H1 (cell line): Measurements from ENCODE around the gene ADM2. TPM values are rescaled to one million over a fixed set of nuclear protein-coding genes. Genes with fewer than 3 reads are reported as not detected.

ENCODE experiments used
- CTCF ChIA-PET: fragments of 300-600 bp; sonication (Branson Sonifier 250); formaldehyde crosslinking; loops from one replicate; lab custom pipeline; 2021; ENCODE audit not compliant: partially characterized antibody; lab: Charles Lee
- POLR2A ChIA-PET: fragments of 300-600 bp; sonication (Branson Sonifier 250); formaldehyde crosslinking; loops from one replicate; lab custom pipeline; 2021; ENCODE audit warnings: inconsistent platforms; ENCODE audit not compliant: partially characterized antibody; lab: Charles Lee
- DNase-seq, 2 experiments: peaks; one replicate each; pipeline versions ENCODE4 v3.0.0 to v3.0.0-alpha.2; 2010 to 2022; ENCODE audit warnings: low spot score in 2 of 2, low read depth in 1 of 2, mixed read lengths in 1 of 2
- FAIRE-seq: peaks from 2 replicates; lab custom pipeline; 2011; peaks lifted over from hg19 to GRCh38; lab: Jason Lieb, UNC
- H2AFZ ChIP-seq: 2 replicates; pipeline ENCODE4 v1.8.1; 2012; ENCODE audit warnings: low read length, inconsistent platforms
- H2AK5ac ChIP-seq: 2 replicates; pipeline ENCODE4 v1.6.1; 2013; ENCODE audit warnings: low read depth, low read length
- H2BK120ac ChIP-seq: replicated peaks from 2 replicates; pipeline ENCODE3; 2013; ENCODE audit warnings: low read depth, low read length, inconsistent platforms
- H2BK12ac ChIP-seq: 2 replicates; pipeline ENCODE4 v1.6.1; 2013; ENCODE audit warnings: low read depth, low read length
- H2BK15ac ChIP-seq: 2 replicates; pipeline ENCODE4 v1.6.1; 2013; ENCODE audit warnings: low read length
- H2BK20ac ChIP-seq: 2 replicates; pipeline ENCODE4 v1.6.1; 2013; ENCODE audit warnings: low read length
- H2BK5ac ChIP-seq: 2 replicates; pipeline ENCODE4 v1.6.1; 2013; ENCODE audit warnings: low read depth, low read length
- H3K14ac ChIP-seq: 2 replicates; pipeline ENCODE4 v1.6.1; 2013; ENCODE audit warnings: inconsistent platforms; ENCODE audit not compliant: insufficient read length
- H3K18ac ChIP-seq: 2 replicates; pipeline ENCODE4 v1.6.1; 2013; ENCODE audit warnings: low read length; ENCODE audit errors: extremely low read depth
- H3K23ac ChIP-seq: 2 replicates; pipeline ENCODE4 v1.6.1; 2013; ENCODE audit warnings: inconsistent platforms; ENCODE audit not compliant: insufficient read length
- H3K23me2 ChIP-seq: 2 replicates; pipeline ENCODE4 v1.6.1; 2013; ENCODE audit warnings: low read depth, low read length
- H3K27ac ChIP-seq: 2 replicates; pipeline ENCODE4 v1.6.1; 2011; ENCODE audit warnings: low read depth, low read length, inconsistent platforms
- H3K27me3 ChIP-seq, 4 experiments: replicated peaks in 1 of 4; 1 replicate in 1 of 4; 2 replicates in 3 of 4; pipeline versions ENCODE4 v1.6.1 to v1.8.1; 2011 to 2013; ENCODE audit warnings: low read length in 3 of 4, mild to moderate bottlenecking in 3 of 4, inconsistent platforms in 2 of 4, mixed read lengths in 2 of 4, moderate library complexity in 1 of 4; ENCODE audit not compliant: control insufficient read depth in 3 of 4, insufficient read depth in 3 of 4; ENCODE audit errors: extremely low read depth in 1 of 4
- H3K36me3 ChIP-seq, 4 experiments: 2 replicates each; pipeline versions ENCODE4 v1.6.1 to v1.8.1; 2011 to 2013; ENCODE audit warnings: mild to moderate bottlenecking in 4 of 4, low read length in 3 of 4, moderate library complexity in 2 of 4, control low read depth in 1 of 4, inconsistent platforms in 1 of 4; ENCODE audit not compliant: insufficient read depth in 4 of 4, control insufficient read depth in 2 of 4
- H3K4ac ChIP-seq: replicated peaks from 2 replicates; pipeline ENCODE3; 2013; ENCODE audit warnings: low read length, low read depth, mixed read lengths, inconsistent platforms; ENCODE audit not compliant: insufficient read length
- H3K4me1 ChIP-seq, 4 experiments: replicated peaks in 1 of 4; 1 replicate in 1 of 4; 2 replicates in 3 of 4; pipeline versions ENCODE4 v1.6.1 to v1.8.1; 2011 to 2013; ENCODE audit warnings: low read length in 3 of 4, inconsistent platforms in 2 of 4, mixed read lengths in 1 of 4; ENCODE audit not compliant: insufficient read depth in 4 of 4, control insufficient read depth in 3 of 4
- H3K4me2 ChIP-seq, 2 experiments: 2 replicates each; pipeline versions ENCODE4 v1.6.1 to v1.8.1; 2011 to 2013; ENCODE audit warnings: low read depth in 2 of 2, low read length in 2 of 2, control low read depth in 1 of 2, inconsistent platforms in 1 of 2, mild to moderate bottlenecking in 1 of 2; ENCODE audit not compliant: insufficient read depth in 1 of 2
- H3K4me3 ChIP-seq, 4 experiments: fragments of 200-600, 300-600 bp in 1 of 4; sonication (generic), shearing (Covaris generic), sonication (Bioruptor Twin) in 1 of 4; 2 replicates each; pipeline versions ENCODE4 v1.5.1 to v1.8.1; 2011 to 2016; ENCODE audit warnings: low read length in 4 of 4, low read depth in 3 of 4, control low read depth in 2 of 4, inconsistent platforms in 2 of 4, mild to moderate bottlenecking in 2 of 4, mixed read lengths in 1 of 4, moderate library complexity in 1 of 4; ENCODE audit not compliant: insufficient read depth in 2 of 4; ENCODE audit errors: extremely low read depth in 1 of 4
- H3K56ac ChIP-seq: replicated peaks from 2 replicates; pipeline ENCODE3; 2013; ENCODE audit warnings: low read depth, mild to moderate bottlenecking, mixed read lengths, low read length, inconsistent platforms; ENCODE audit not compliant: insufficient read length
- H3K79me1 ChIP-seq: 2 replicates; pipeline ENCODE4 v1.6.1; 2013; ENCODE audit warnings: low read depth, low read length, control low read depth
- H3K79me2 ChIP-seq, 2 experiments: 2 replicates each; pipeline versions ENCODE4 v1.6.1 to v1.8.1; 2012 to 2013; ENCODE audit warnings: low read length in 2 of 2, mild to moderate bottlenecking in 2 of 2, inconsistent platforms in 1 of 2; ENCODE audit not compliant: insufficient read depth in 2 of 2, control insufficient read depth in 1 of 2
- H3K9ac ChIP-seq, 4 experiments: replicated peaks in 1 of 4; 1 replicate in 1 of 4; 2 replicates in 3 of 4; pipeline versions ENCODE4 v1.6.1 to v1.8.1; 2011 to 2013; ENCODE audit warnings: low read depth in 3 of 4, low read length in 3 of 4, control low read depth in 2 of 4, mild to moderate bottlenecking in 2 of 4, moderate library complexity in 2 of 4, inconsistent platforms in 1 of 4; ENCODE audit errors: extremely low read depth in 1 of 4
- H3K9me3 ChIP-seq, 2 experiments: 2 replicates each; pipeline versions ENCODE4 v1.6.1 to v1.8.1; 2012 to 2013; ENCODE audit warnings: mild to moderate bottlenecking in 2 of 2, moderate library complexity in 2 of 2, control low read depth in 1 of 2, inconsistent platforms in 1 of 2, low read depth in 1 of 2, low read length in 1 of 2, mixed read lengths in 1 of 2; ENCODE audit not compliant: insufficient read depth in 2 of 2
- H4K20me1 ChIP-seq, 2 experiments: replicated peaks in 1 of 2; 2 replicates each; pipeline versions ENCODE3 to v1.8.1; 2011 to 2013; ENCODE audit warnings: inconsistent platforms in 2 of 2, low read length in 2 of 2, mild to moderate bottlenecking in 1 of 2; ENCODE audit not compliant: insufficient read depth in 2 of 2, control insufficient read depth in 1 of 2
- H4K5ac ChIP-seq: 2 replicates; pipeline ENCODE4 v1.6.1; 2013; ENCODE audit warnings: low read length, low read depth, mixed read lengths, inconsistent platforms; ENCODE audit not compliant: insufficient read length
- H4K8ac ChIP-seq: 2 replicates; pipeline ENCODE4 v1.8.0; 2013; ENCODE audit warnings: mild to moderate bottlenecking, moderate library complexity, low read length, inconsistent platforms; ENCODE audit not compliant: insufficient read depth; ENCODE audit errors: extremely low read depth
- H4K91ac ChIP-seq: replicated peaks from 2 replicates; pipeline ENCODE3; 2013; ENCODE audit warnings: low read length, mixed read lengths, inconsistent platforms; ENCODE audit not compliant: insufficient read length
- GTF2F1 ChIP-seq: IDR thresholded peaks from 2 replicates; pipeline ENCODE4 v1.6.1; 2012; ENCODE audit warnings: low read depth, low read length, improper control_type of control experiment, borderline replicate concordance
- SIX5 ChIP-seq: IDR thresholded peaks from 2 replicates; pipeline ENCODE4 v1.6.1; 2011; ENCODE audit warnings: mild to moderate bottlenecking, low read depth, low read length
- YY1 ChIP-seq: IDR thresholded peaks from 2 replicates; pipeline ENCODE4 v1.6.1; 2011; ENCODE audit warnings: low read depth, mild to moderate bottlenecking, low read length
- WGBS, 2 experiments: shearing (Covaris generic) in 1 of 2; methylation state at CpG; one replicate each; pipeline versions ENCODE4 v1.1.6 to v1.1.7; 2013 to 2015; ENCODE audit warnings: low lambda C conversion rate in 2 of 2, mixed read lengths in 2 of 2, inconsistent platforms in 1 of 2, low coverage in 1 of 2, missing lambda C conversion rate in 1 of 2; ENCODE audit not compliant: insufficient replicate concordance in 2 of 2, insufficient coverage in 1 of 2, insufficient read length in 1 of 2; ENCODE audit errors: extremely low coverage in 1 of 2, missing lambda C conversion rate in 1 of 2; 5-methylcytosine and 5-hydroxymethylcytosine counted together
- polyA plus RNA-seq, 7 experiments: library from polyadenylated mRNA; depleted of rRNA in 3 of 7; stranded (reverse) in 5 of 7; unstranded in 2 of 7; fragments of >200 nt in 5 of 7; fragments of 200-250 nt in 2 of 7; gene quantifications; 1 replicate in 5 of 7; 2 replicates in 1 of 7; 4 replicates in 1 of 7; pipeline versions ENCODE4 v1.2.1 to v1.2.3, GENCODE V29; 2011 to 2013; ENCODE audit warnings: missing spikeins in 2 of 7, mixed read lengths in 2 of 7
- total RNA-seq: library from RNA; stranded (reverse); fragmentation: NEBNext Ultra II Directional; extraction: Animal tissue kit (Norgen Biotek cat#: 25700); gene quantifications from 2 replicates; pipeline ENCODE4 v1.2.1, GENCODE V29; 2021

The ADM2 gene
- total and polyA plus RNA-seq, 2 of the 8 experiments (the other 6 are each of a cell fraction or from before 2014, with no cell fraction given), result 3.3 to 7.5 TPM

- H3K79me2 ChIP-seq, result no peaks in the 10 kb centered on the region
- H2BK120ac ChIP-seq, result no peak overlapping the region
- H3K27me3 ChIP-seq, result no peaks in the 10 kb centered on the region
- H2AFZ ChIP-seq, result no peak overlapping the region
- H2AK5ac ChIP-seq, result no peak overlapping the region
- no peak overlapping the region for H3K4me3 ChIP-seq
- H3K4me2 ChIP-seq, result no peak overlapping the region
- ChIA-PET CTCF (interaction anchor here (1.2 kb wide), 1 partner anchor 14 kb away, joined by 4 read pairs; no protein-coding TSS in a partner anchor), POLR2A (no interaction called here)
- no peak for FAIRE-seq
- 89% methylated on average over 15 of the region's 25 CpGs; no CpG with 5 or more reads in 1 of the 2 experiments for WGBS, 2 experiments
- H2BK20ac ChIP-seq, result no peak overlapping the region
- H4K91ac ChIP-seq, result no peak overlapping the region
- no peak overlapping the region for H3K4ac ChIP-seq
- H3K23ac ChIP-seq, result no peak overlapping the region
- H3K56ac ChIP-seq, result no peak overlapping the region
- peaks cover 10 to 45% (median 27%) of the 10 kb centered on the region in 4 experiments for H3K36me3 ChIP-seq
- no peak overlapping the region for H3K14ac ChIP-seq
- no peak overlapping the region for H4K8ac ChIP-seq
- no peak overlapping the region for H2BK12ac ChIP-seq
- H2BK15ac ChIP-seq, result no peak overlapping the region
- H3K18ac ChIP-seq, result no peak overlapping the region
- no peak for DNase-seq
- TF ChIP-seq GTF2F1 (no peak), SIX5 (no peak), YY1 (no peak)
- H3K4me1 ChIP-seq, result no peaks in the 10 kb centered on the region
- no peak overlapping the region for H3K27ac ChIP-seq
- no peaks in the 10 kb centered on the region for H3K79me1 ChIP-seq
- no peak overlapping the region for H3K9ac ChIP-seq
- H2BK5ac ChIP-seq, result no peak overlapping the region
- peaks cover 0 to 10% of the 10 kb centered on the region in 2 experiments for H4K20me1 ChIP-seq
- H4K5ac ChIP-seq, result no peak overlapping the region
- H3K23me2 ChIP-seq, result no peaks in the 10 kb centered on the region
- no peaks in the 10 kb centered on the region for H3K9me3 ChIP-seq
These were observed 44.5 kb upstream of the ADM2 start for GRCh38 chr22:50436841-50437341.
